ENCODE measurements around the gene CCDC60. TPM values are rescaled to one million over a fixed set of nuclear protein-coding genes. Genes with fewer than 3 reads are reported as not detected.

The CCDC60 gene
- total RNA-seq, 1 donor from 2014 or later, result not detected

DNA sequence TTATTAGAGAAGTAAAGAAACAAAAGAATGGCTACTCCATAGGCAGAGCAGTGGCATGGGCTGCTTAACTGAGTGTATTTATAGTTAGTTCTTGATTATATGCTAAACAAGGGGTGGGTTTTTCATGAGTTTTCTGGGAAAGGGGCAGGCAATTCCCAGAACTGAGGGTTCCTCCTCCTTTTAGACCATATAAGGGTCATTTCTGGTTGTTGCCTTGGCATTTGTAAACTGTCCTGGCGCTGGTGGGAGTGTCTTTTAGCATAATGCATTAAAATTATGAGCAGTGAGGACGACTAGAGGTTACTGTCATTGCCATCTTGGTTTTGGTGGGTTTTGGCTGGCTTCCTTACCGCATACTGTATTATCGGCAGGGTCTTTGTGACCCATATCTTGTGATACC lies 40.1 kb downstream of the CCDC60 start:
- Histone ChIP-seq H3K27ac (no peak overlapping the region), H3K27me3 (no peaks in the 10 kb centered on the region), H3K4me1 (no peaks in the 10 kb centered on the region), H3K36me3 (no peaks in the 10 kb centered on the region), H3K4me3 (no peak overlapping the region), H3K9me3 (no peaks in the 10 kb centered on the region)
- TF ChIP-seq, protein P1, sequence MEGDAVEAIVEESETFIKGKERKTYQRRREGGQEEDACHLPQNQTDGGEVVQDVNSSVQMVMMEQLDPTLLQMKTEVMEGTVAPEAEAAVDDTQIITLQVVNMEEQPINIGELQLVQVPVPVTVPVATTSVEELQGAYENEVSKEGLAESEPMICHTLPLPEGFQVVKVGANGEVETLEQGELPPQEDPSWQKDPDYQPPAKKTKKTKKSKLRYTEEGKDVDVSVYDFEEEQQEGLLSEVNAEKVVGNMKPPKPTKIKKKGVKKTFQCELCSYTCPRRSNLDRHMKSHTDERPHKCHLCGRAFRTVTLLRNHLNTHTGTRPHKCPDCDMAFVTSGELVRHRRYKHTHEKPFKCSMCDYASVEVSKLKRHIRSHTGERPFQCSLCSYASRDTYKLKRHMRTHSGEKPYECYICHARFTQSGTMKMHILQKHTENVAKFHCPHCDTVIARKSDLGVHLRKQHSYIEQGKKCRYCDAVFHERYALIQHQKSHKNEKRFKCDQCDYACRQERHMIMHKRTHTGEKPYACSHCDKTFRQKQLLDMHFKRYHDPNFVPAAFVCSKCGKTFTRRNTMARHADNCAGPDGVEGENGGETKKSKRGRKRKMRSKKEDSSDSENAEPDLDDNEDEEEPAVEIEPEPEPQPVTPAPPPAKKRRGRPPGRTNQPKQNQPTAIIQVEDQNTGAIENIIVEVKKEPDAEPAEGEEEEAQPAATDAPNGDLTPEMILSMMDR (IDR thresholded peaks at IDR 0.05), result no peak
- DNase-seq (ENCODE audit: low spot score in 2 of 2), result no peak
- intact Hi-C loops (cut with DNase I), result no loop called here

DNA sequence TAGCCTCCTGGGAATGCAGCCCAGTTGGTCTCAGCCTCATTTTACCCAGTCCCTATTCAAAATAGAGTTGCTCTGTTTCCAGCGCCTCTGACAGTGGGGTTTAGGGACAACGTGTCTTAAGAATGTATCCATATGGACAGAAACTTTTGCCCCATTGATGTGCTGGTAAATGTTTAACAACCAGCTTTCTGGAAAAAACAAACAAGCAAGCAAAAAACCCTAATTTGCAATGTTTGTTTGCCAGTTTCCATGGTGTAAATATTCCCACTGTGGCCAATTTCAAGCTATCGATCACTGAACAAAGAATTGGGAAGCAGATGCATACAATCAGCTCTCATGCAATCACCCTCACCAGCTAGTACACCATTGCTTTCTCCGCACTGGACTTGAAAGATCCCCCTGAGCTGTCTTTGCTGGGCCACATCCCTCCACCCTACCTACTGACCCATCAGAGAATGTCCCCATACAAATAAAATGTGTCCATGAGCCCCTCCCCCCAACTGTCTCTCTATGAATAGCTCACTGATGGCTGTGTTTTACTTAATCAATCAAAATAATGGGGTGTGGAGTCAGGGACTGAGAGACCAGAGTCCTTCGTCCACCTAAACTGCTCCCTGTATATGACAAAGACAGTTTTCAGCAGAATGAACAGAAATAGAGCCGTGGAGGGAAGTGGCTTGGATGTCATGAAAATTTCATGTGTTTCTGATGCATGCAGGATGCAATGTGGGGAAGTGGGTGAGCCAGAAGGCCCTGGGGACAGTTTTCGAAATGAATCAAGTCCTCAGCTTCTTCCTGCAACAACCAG lies 40.8 kb downstream of the CCDC60 start:
- Histone ChIP-seq H3K36me3 (no peaks in the 10 kb centered on the region), H3K9me3 (no peaks in the 10 kb centered on the region), H3K4me3 (no peak overlapping the region), H3K27me3 (no peaks in the 10 kb centered on the region), H3K4me1 (no peaks in the 10 kb centered on the region), H3K27ac (no peak overlapping the region)
- intact Hi-C loops (cut with DNase I), result no loop called here
- TF ChIP-seq, protein P1 (IDR thresholded peaks at IDR 0.05), result no peak
- DNase-seq (ENCODE audit: low spot score in 2 of 2), result no peak

DNA sequence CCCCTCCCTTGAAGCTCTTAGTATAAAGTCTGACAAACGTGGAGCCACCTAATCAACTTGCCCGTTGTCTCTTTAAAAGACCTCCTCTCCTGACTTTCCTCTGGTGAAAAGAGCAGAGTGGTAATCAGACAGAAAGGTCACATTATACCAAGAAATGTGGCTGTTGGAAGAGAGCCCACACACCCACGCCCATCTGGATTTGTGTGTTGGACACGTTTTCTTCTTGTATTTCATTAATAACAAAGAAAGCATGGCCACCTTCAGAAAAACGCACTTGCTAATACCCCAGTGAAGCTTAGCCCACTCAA lies 41.3 kb downstream of the CCDC60 start:
- no peaks in the 10 kb centered on the region for H3K9me3 ChIP-seq
- H3K27ac ChIP-seq, result no peak overlapping the region
- H3K4me3 ChIP-seq, result no peak overlapping the region
- intact Hi-C loops (cut with DNase I), result no loop called here
- H3K36me3 ChIP-seq, result no peaks in the 10 kb centered on the region
- TF ChIP-seq, protein P1 (IDR thresholded peaks at IDR 0.05), result no peak
- DNase-seq (ENCODE audit: low spot score in 2 of 2), result no peak
- no peaks in the 10 kb centered on the region for H3K4me1 ChIP-seq
- H3K27me3 ChIP-seq, result no peaks in the 10 kb centered on the region

DNA sequence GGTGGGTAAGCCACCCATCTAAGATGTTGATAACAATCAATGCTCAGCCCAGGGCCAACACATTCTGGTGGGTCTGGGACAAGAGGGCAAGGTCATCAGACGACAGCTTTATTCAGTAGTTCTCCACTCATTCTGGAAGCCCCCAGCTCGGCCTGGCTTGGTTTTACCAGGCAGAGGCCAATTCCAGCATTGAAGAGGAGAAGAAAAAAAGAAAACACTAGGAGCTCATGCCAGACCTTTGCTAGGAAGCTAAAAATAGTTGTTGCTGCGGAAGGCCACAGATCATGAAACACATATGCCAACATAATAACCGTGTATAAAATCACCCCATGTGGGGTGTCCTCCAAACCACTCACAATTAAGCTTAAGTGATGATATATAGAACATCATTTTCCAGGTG lies 44.4 kb downstream of the CCDC60 start:
- Histone ChIP-seq H3K9me3 (no peaks in the 10 kb centered on the region), H3K27ac (no peak overlapping the region), H3K27me3 (no peaks in the 10 kb centered on the region), H3K36me3 (no peaks in the 10 kb centered on the region), H3K4me3 (no peak overlapping the region), H3K4me1 (no peaks in the 10 kb centered on the region)
- intact Hi-C loops (cut with DNase I), result no loop called here
- TF ChIP-seq, protein P1 (IDR thresholded peaks at IDR 0.05), result no peak
- no peak for DNase-seq (ENCODE audit: low spot score in 2 of 2)

DNA sequence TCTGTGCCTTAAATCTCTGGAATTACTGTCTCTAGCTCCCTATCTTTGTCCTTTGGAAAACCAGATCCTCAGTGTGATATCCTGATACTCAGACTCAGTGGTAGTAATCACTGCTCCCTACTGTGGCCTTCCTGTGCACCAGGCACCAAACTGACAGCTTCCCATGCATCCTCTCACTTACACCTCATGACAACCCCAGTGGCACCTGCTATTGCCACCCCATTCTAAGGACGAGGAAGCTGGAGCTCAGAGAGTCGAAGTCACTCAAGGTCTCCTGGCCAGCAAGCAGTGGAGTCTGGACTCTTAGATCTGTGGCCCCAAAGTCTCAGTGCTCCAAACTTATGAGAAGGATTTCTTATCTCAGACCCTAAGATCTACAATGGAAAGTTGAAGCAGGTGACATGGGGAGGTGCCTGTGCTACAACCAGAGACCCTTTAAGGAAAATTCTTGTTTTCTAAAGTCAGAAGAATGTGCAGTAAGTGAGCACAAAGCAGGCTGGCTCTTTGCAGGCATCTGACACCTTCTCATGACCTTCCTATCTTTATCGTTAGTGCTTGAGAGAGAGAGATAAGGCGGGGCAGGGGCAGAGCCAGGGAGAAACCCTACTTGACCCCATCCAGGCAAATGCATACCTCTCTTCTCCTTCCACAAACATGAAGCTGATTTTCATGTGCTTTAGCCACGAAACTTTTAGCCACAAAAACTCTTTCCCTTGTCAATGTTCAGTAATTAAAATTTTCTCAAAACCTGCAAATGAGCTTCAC lies 47.1 kb downstream of the CCDC60 start:
- TF ChIP-seq, protein P1 (IDR thresholded peaks at IDR 0.05), result no peak
- H3K27ac ChIP-seq, result no peak overlapping the region
- H3K9me3 ChIP-seq, result no peaks in the 10 kb centered on the region
- H3K4me1 ChIP-seq, result no peaks in the 10 kb centered on the region
- H3K27me3 ChIP-seq, result no peaks in the 10 kb centered on the region
- intact Hi-C loops (cut with DNase I), result no loop called here
- H3K36me3 ChIP-seq, result no peaks in the 10 kb centered on the region
- no peak overlapping the region for H3K4me3 ChIP-seq
- no peak for DNase-seq (ENCODE audit: low spot score in 2 of 2)

Measured in ascending aorta (tissue), 2 donors.